A673 (cell line): Measurements from ENCODE around the gene SUCLG2. TPM values are rescaled to one million over a fixed set of nuclear protein-coding genes. Genes with fewer than 3 reads are reported as not detected.

Experiments used
- BruUV-seq: library from RNA; stranded (reverse); fragments of 400-500 nt; replicated peaks from 2 replicates; lab custom pipeline; 2021; lab: Mats Ljungman, UMichigan
- CTCF ChIA-PET: fragments of 300-600 bp; sonication (Branson Sonifier 250); formaldehyde crosslinking; loops from one replicate; lab custom pipeline; 2022; ENCODE audit warnings: antibody characterized with exemption; lab: Charles Lee
- POLR2A ChIA-PET: fragments of 300-600 bp; sonication (Branson Sonifier 250); formaldehyde crosslinking; loops from one replicate; lab custom pipeline; 2022; ENCODE audit warnings: antibody characterized with exemption; ENCODE audit not compliant: low non-redundant PET; lab: Charles Lee
- DNase-seq: peaks from one replicate; pipeline ENCODE4 v3.0.0-alpha.2; 2015; ENCODE audit warnings: low spot score
- H3K27ac ChIP-seq: fragments of 200-600 bp; sonication (generic); 2 replicates; pipeline ENCODE4 v1.5.1; 2016; ENCODE audit warnings: mixed run types, low read depth, mild to moderate bottlenecking, mixed read lengths, antibody characterized with exemption, low read length; ENCODE audit not compliant: poor library complexity, severe bottlenecking
- H3K27me3 ChIP-seq: fragments of 200-600 bp; sonication (generic); replicated peaks from 2 replicates; pipeline ENCODE4 v1.6.1; 2017; ENCODE audit warnings: mixed run types, low read depth, mild to moderate bottlenecking, mixed read lengths, antibody characterized with exemption, low read length; ENCODE audit not compliant: insufficient read depth, poor library complexity
- H3K36me3 ChIP-seq: fragments of 200-600 bp; sonication (generic); 2 replicates; pipeline ENCODE4 v1.6.1; 2016; ENCODE audit warnings: mixed run types, mild to moderate bottlenecking, mixed read lengths, antibody characterized with exemption, low read length; ENCODE audit not compliant: insufficient read depth, poor library complexity, severe bottlenecking
- H3K4me1 ChIP-seq: fragments of 200-600 bp; sonication (generic); 2 replicates; pipeline ENCODE4 v1.6.1; 2017; ENCODE audit warnings: mixed run types, mild to moderate bottlenecking, mixed read lengths, antibody characterized with exemption, low read length; ENCODE audit not compliant: insufficient read depth, poor library complexity, severe bottlenecking
- H3K4me3 ChIP-seq: fragments of 200-600 bp; sonication (generic); 2 replicates; pipeline ENCODE4 v1.5.1; 2016; ENCODE audit warnings: low read depth, mixed run types, mild to moderate bottlenecking, mixed read lengths, low read length; ENCODE audit not compliant: poor library complexity, severe bottlenecking
- H3K9me3 ChIP-seq: fragments of 200-600 bp; sonication (generic); 2 replicates; pipeline ENCODE4 v1.6.1; 2016; ENCODE audit warnings: mixed run types, low read depth, mild to moderate bottlenecking, mixed read lengths, antibody characterized with exemption, low read length; ENCODE audit not compliant: poor library complexity, severe bottlenecking
- EZH2 ChIP-seq: fragments of 200-600 bp; sonication (generic); IDR thresholded peaks from 2 replicates; pipeline ENCODE4 v1.6.1; 2017; ENCODE audit warnings: borderline replicate concordance, low read depth, mild to moderate bottlenecking, mixed read lengths, antibody characterized with exemption, low read length; ENCODE audit not compliant: poor library complexity, severe bottlenecking
- intact Hi-C: fragments of 100-400 bp; cut with micrococcal nuclease; formaldehyde crosslinking; loops from one replicate; pipeline ENCODE4 v1.10.0; 2022; ENCODE audit not compliant: unreplicated experiment
- total RNA-seq: library from RNA; stranded (reverse); gene quantifications from 2 replicates; pipeline ENCODE4 v1.2.3, GENCODE V29; 2021
- TF ChIP-seq, protein P1 (sequence below): fragments of 300-800, 200-600 bp; sonication (generic); conservative IDR thresholded peaks from 2 replicates; pipeline ENCODE4 v1.5.1; 2017; ENCODE audit warnings: low read depth, mild to moderate bottlenecking, antibody characterized with exemption, low read length, moderate library complexity, mixed read lengths

Gene SUCLG2
- total RNA-seq, 1 experiment from 2014 or later = 7.4 TPM

DNA sequence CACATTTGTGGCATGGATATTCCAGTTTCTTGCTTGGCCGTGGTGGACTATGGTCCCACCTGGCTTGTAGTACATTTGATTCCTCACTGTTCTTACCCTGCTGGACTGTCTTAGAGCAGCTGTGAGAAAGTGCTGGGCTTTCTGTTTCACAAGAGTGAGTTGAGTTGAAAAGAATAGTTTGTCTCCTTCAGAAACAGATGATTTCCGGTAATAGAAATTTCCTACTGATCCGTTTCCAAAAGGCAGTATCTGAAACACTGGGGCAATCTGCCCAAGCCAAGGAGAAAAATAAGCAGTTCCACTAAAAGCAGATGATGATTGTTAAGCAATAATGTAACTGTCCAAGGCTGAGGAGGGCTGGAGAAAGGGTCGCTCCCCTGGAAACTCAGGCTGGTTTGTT, 96.0 kb downstream of the SUCLG2 start:
- POLR2A ChIA-PET = no interaction called here
- H3K27me3 ChIP-seq = no peaks in the 10 kb centered on the region

DNA sequence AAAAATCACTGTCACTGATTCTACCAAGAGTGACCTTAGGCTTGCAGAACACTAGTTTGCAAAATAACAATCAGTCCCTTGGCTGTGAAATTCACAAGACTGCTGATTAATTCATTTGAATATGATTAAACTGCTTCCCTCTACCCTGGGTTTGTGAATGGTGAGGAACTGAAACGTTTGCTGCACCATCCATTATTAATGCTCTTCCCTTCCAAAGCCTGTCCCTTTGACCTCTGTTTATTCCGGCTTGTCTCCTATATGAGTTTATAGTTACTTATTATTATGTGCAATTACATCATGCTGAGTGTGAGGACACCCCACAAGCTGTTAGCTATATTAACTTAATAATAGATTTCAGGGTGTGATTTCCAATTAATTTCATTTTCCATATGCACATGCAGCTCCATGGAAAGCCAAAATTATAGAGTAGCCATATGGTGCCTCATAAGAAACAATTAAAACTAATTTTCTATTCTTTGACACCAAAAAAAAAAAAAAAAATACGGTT, 96.5 kb downstream of the SUCLG2 start:
- intact Hi-C loops = no loop called here
- Histone ChIP-seq H3K27me3 (no peaks in the 10 kb centered on the region), H3K9me3 (no peaks in the 10 kb centered on the region), H3K36me3 (no peaks in the 10 kb centered on the region), H3K4me3 (no peak overlapping the region), H3K27ac (no peak overlapping the region), H3K4me1 (no peaks in the 10 kb centered on the region)
- CTCF ChIA-PET = no interaction called here
- TF ChIP-seq EZH2 = no peak
- TF ChIP-seq, protein P1, sequence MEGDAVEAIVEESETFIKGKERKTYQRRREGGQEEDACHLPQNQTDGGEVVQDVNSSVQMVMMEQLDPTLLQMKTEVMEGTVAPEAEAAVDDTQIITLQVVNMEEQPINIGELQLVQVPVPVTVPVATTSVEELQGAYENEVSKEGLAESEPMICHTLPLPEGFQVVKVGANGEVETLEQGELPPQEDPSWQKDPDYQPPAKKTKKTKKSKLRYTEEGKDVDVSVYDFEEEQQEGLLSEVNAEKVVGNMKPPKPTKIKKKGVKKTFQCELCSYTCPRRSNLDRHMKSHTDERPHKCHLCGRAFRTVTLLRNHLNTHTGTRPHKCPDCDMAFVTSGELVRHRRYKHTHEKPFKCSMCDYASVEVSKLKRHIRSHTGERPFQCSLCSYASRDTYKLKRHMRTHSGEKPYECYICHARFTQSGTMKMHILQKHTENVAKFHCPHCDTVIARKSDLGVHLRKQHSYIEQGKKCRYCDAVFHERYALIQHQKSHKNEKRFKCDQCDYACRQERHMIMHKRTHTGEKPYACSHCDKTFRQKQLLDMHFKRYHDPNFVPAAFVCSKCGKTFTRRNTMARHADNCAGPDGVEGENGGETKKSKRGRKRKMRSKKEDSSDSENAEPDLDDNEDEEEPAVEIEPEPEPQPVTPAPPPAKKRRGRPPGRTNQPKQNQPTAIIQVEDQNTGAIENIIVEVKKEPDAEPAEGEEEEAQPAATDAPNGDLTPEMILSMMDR = no peak
- POLR2A ChIA-PET = interaction anchor here (0.7 kb wide), 1 partner anchor 1396 kb away, joined by 9 read pairs; no protein-coding TSS in a partner anchor
- no peak for DNase-seq
- BruUV-seq = no TSS peak

More for the DNA sequence above, 96.0 kb downstream of the SUCLG2 start:
- no peaks in the 10 kb centered on the region for H3K36me3 ChIP-seq
- peak; percentile 4 for DNase-seq
- TF ChIP-seq, protein P1 = no peak
- no peak for TF ChIP-seq EZH2
- no peaks in the 10 kb centered on the region for H3K4me1 ChIP-seq
- intact Hi-C loops = no loop called here
- H3K9me3 ChIP-seq = no peaks in the 10 kb centered on the region
- CTCF ChIA-PET = no interaction called here
- no TSS peak for BruUV-seq
- H3K27ac ChIP-seq = no peak overlapping the region
- H3K4me3 ChIP-seq = no peak overlapping the region

DNA sequence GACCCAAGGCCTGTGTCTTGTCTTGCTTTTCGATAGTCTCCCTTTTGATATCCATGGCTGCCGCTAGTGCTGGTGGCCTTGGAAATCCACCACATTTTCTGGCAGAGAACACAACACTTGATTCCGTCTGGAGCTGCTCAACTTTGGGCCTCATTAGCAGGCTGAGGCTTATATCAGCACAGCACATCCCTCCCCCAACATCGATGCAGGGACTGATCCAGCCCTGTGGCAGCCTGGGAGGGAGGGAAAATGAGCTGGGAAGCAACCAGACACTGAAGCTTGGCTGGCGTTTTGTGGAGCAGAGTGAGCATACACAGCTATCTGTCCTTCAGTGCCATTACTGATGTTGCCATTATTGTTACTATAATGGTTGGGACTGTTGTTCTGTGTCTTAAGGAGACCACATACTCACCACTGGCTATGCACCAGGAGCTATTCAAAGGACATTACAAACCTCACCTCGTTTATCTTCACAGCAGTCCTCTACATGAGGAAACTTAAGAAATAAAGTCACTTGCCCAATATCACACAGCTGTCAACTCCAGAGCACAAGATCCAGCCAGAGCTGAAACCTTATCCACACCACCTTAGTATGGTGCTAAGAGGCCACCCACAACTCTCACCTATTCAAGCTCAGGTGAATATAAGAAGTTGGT, 102.9 kb downstream of the SUCLG2 start:
- TF ChIP-seq, protein P1 = no peak
- no peak for TF ChIP-seq EZH2
- H3K9me3 ChIP-seq = no peaks in the 10 kb centered on the region
- ChIA-PET CTCF (no interaction called here), POLR2A (no interaction called here)
- intact Hi-C loops = no loop called here
- H3K36me3 ChIP-seq = no peaks in the 10 kb centered on the region
- H3K4me3 ChIP-seq = no peak overlapping the region
- BruUV-seq = no TSS peak
- DNase-seq = no peak
- H3K4me1 ChIP-seq = no peaks in the 10 kb centered on the region
- H3K27ac ChIP-seq = no peak overlapping the region
- no peaks in the 10 kb centered on the region for H3K27me3 ChIP-seq
